ENCODE measurements around the gene CDC42SE2.

DNA sequence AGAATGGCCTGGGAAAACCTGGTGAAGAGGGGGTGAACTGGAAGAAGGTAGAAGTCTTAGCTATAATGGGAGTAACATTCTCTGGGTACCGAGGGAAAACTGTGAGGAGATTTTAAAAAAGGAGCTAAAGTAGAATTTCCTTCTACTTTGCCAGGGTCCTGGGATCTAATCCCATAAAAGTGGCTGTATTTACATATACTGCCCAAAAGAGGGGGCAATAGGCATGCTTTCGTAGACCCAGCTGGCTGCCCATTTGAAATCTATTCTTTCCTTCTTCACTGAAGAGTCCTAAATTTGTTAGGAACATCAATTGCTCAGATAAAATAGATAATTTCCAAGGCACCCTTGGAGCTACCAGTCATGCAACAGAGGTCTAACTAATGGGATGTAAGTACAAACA lies 159.2 kb downstream of the CDC42SE2 start:
- no peak for TF ChIP-seq POLR2A (IDR thresholded peaks at IDR 0.05)
- TF ChIP-seq, protein P1, sequence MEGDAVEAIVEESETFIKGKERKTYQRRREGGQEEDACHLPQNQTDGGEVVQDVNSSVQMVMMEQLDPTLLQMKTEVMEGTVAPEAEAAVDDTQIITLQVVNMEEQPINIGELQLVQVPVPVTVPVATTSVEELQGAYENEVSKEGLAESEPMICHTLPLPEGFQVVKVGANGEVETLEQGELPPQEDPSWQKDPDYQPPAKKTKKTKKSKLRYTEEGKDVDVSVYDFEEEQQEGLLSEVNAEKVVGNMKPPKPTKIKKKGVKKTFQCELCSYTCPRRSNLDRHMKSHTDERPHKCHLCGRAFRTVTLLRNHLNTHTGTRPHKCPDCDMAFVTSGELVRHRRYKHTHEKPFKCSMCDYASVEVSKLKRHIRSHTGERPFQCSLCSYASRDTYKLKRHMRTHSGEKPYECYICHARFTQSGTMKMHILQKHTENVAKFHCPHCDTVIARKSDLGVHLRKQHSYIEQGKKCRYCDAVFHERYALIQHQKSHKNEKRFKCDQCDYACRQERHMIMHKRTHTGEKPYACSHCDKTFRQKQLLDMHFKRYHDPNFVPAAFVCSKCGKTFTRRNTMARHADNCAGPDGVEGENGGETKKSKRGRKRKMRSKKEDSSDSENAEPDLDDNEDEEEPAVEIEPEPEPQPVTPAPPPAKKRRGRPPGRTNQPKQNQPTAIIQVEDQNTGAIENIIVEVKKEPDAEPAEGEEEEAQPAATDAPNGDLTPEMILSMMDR (IDR thresholded peaks at IDR 0.05) = peak; percentile 26 to 52 (median 44)

Data from right lobe of liver (tissue), 4 donors.